HepG2 (cell line): ENCODE results near the gene SOWAHA. TPM values are rescaled to one million over a fixed set of nuclear protein-coding genes. Genes with fewer than 3 reads are reported as not detected.

Source experiments
- ATAD3A ChIP-seq: sonication (generic); formaldehyde crosslinking; IDR thresholded peaks from 2 replicates; pipeline ENCODE4 v1.4.0; 2020; ENCODE audit warnings: missing genetic modification reagents
- ELF4 ChIP-seq: sonication (generic); formaldehyde crosslinking; IDR thresholded peaks from 2 replicates; pipeline ENCODE4 v1.5.0; 2020; ENCODE audit warnings: missing genetic modification reagents, mild to moderate bottlenecking, moderate library complexity, borderline replicate concordance
- HNRNPUL1 ChIP-seq: fragments of 200-400 bp; formaldehyde crosslinking; IDR thresholded peaks from 2 replicates; pipeline ENCODE4 v1.6.1; 2017; ENCODE audit warnings: low read depth, mild to moderate bottlenecking, low read length, moderate library complexity
- ISL2 ChIP-seq: sonication (generic); formaldehyde crosslinking; IDR thresholded peaks from 2 replicates; pipeline ENCODE4 v1.5.0; 2020; ENCODE audit warnings: missing genetic modification reagents
- KAT8 ChIP-seq: IDR thresholded peaks from 2 replicates; pipeline ENCODE4 v1.6.1; 2016; ENCODE audit warnings: missing genetic modification reagents, missing compliant biosample characterization
- MXD4 ChIP-seq: IDR thresholded peaks from 2 replicates; pipeline ENCODE4 v1.6.1; 2016; ENCODE audit warnings: mild to moderate bottlenecking, missing biosample characterization, missing genetic modification reagents
- RAD51 ChIP-seq: fragments of 450-650 bp; IDR thresholded peaks from 2 replicates; pipeline ENCODE4 v1.6.1; 2016; ENCODE audit warnings: borderline replicate concordance
- ZNF557 ChIP-seq: sonication (generic); formaldehyde crosslinking; IDR thresholded peaks from 2 replicates; pipeline ENCODE4 v1.4.0; 2020; ENCODE audit warnings: missing genetic modification reagents
- ZNF563 ChIP-seq: sonication (generic); formaldehyde crosslinking; IDR thresholded peaks from 2 replicates; pipeline ENCODE4 v1.8.0; 2022; ENCODE audit warnings: mild to moderate bottlenecking, moderate library complexity, missing genetic modification reagents
- ZNF678 ChIP-seq: sonication (generic); formaldehyde crosslinking; IDR thresholded peaks from 2 replicates; pipeline ENCODE4 v1.4.0; 2020; ENCODE audit warnings: mild to moderate bottlenecking, missing genetic modification reagents
- polyA plus RNA-seq, 8 experiments: library from polyadenylated mRNA; depleted of rRNA in 3 of 8; stranded (reverse) in 7 of 8; unstranded in 1 of 8; fragments of >200 nt; fragmentation: Illumina TruSeq in 4 of 8; extraction: Trizol in 4 of 8; gene quantifications; 2 replicates each; pipeline versions ENCODE4 v1.2.1 to v1.2.3, GENCODE V29; 2011 to 2016; ENCODE audit warnings: low read depth in 4 of 8, missing spikeins in 1 of 8, mixed read lengths in 1 of 8; ENCODE audit not compliant: insufficient read depth in 1 of 8
- total RNA-seq, 5 experiments: library from RNA; depleted of rRNA; stranded (reverse); fragments of >200 nt; fragmentation: Illumina TruSeq; extraction: Trizol; gene quantifications; 2 replicates each; pipeline ENCODE4 v1.2.3, GENCODE V29; 2016; ENCODE audit warnings: low read depth in 1 of 5
- TF ChIP-seq, protein P1 (sequence below): sonication (generic); formaldehyde crosslinking; IDR thresholded peaks from 2 replicates; pipeline ENCODE4 v1.4.0; 2020; ENCODE audit warnings: mild to moderate bottlenecking, missing genetic modification reagents, borderline replicate concordance
- TF ChIP-seq, protein P2 (sequence below): sonication (generic); formaldehyde crosslinking; IDR thresholded peaks from 2 replicates; pipeline ENCODE4 v1.8.1; 2023; ENCODE audit warnings: mild to moderate bottlenecking, missing genetic modification reagents
- TF ChIP-seq, protein P3 (sequence below), 2 experiments: fragments of 450-650 bp in 1 of 2; sonication (generic) in 1 of 2; formaldehyde crosslinking in 1 of 2; IDR thresholded peaks; 2 replicates each; pipeline versions ENCODE4 v1.6.1 to v1.8.0; 2016 to 2022; ENCODE audit warnings: antibody characterized with exemption in 1 of 2, mild to moderate bottlenecking in 1 of 2, missing genetic modification reagents in 1 of 2

SOWAHA gene
- total and polyA plus RNA-seq, 2 of the 13 experiments (the other 11 are each of a cell fraction or from before 2014, with no cell fraction given), result 0.95 to 1.9 TPM

DNA sequence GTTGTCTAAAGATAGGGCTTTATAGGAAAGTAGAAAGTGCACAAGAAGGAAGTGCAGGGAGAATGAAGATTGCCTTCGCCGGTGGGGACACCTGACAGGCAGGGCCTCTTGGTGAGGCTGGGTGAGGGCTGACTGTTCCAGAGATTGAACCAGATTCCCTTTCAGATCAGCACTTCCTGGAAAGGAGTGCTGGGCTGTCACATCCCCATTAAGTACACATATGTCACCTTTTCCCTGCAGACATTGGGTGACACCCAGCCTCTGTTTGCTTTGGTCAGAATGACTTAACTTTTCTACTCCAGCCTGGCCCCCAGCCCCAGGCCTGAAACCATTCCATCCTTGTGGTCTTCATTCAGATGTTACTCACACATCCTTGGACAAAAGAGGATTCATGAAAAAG, 24.8 kb downstream of the SOWAHA start (continued):
- TF ChIP-seq, protein P1, sequence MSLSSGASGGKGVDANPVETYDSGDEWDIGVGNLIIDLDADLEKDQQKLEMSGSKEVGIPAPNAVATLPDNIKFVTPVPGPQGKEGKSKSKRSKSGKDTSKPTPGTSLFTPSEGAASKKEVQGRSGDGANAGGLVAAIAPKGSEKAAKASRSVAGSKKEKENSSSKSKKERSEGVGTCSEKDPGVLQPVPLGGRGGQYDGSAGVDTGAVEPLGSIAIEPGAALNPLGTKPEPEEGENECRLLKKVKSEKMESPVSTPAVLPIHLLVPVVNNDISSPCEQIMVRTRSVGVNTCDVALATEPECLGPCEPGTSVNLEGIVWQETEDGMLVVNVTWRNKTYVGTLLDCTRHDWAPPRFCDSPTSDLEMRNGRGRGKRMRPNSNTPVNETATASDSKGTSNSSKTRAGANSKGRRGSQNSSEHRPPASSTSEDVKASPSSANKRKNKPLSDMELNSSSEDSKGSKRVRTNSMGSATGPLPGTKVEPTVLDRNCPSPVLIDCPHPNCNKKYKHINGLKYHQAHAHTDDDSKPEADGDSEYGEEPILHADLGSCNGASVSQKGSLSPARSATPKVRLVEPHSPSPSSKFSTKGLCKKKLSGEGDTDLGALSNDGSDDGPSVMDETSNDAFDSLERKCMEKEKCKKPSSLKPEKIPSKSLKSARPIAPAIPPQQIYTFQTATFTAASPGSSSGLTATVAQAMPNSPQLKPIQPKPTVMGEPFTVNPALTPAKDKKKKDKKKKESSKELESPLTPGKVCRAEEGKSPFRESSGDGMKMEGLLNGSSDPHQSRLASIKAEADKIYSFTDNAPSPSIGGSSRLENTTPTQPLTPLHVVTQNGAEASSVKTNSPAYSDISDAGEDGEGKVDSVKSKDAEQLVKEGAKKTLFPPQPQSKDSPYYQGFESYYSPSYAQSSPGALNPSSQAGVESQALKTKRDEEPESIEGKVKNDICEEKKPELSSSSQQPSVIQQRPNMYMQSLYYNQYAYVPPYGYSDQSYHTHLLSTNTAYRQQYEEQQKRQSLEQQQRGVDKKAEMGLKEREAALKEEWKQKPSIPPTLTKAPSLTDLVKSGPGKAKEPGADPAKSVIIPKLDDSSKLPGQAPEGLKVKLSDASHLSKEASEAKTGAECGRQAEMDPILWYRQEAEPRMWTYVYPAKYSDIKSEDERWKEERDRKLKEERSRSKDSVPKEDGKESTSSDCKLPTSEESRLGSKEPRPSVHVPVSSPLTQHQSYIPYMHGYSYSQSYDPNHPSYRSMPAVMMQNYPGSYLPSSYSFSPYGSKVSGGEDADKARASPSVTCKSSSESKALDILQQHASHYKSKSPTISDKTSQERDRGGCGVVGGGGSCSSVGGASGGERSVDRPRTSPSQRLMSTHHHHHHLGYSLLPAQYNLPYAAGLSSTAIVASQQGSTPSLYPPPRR (CRISPR knock-in tag), result peak; percentile 58
- TF ChIP-seq ZNF557 (CRISPR knock-in tag), result peak; percentile 61; the same call in 1 of the 2 replicates
- TF ChIP-seq ELF4 (CRISPR knock-in tag), result peak; percentile 85; the same call in 1 of the 2 replicates
- TF ChIP-seq ZNF563 (CRISPR knock-in tag), result no peak
- TF ChIP-seq MXD4 (CRISPR knock-in tag), result peak; percentile 71; the same call in 1 of the 2 replicates
- TF ChIP-seq ATAD3A (CRISPR knock-in tag), result no peak
- peak; percentile 63 for TF ChIP-seq KAT8 (CRISPR knock-in tag)
- no peak for TF ChIP-seq RAD51
- TF ChIP-seq HNRNPUL1, result no peak
- TF ChIP-seq, protein P2, sequence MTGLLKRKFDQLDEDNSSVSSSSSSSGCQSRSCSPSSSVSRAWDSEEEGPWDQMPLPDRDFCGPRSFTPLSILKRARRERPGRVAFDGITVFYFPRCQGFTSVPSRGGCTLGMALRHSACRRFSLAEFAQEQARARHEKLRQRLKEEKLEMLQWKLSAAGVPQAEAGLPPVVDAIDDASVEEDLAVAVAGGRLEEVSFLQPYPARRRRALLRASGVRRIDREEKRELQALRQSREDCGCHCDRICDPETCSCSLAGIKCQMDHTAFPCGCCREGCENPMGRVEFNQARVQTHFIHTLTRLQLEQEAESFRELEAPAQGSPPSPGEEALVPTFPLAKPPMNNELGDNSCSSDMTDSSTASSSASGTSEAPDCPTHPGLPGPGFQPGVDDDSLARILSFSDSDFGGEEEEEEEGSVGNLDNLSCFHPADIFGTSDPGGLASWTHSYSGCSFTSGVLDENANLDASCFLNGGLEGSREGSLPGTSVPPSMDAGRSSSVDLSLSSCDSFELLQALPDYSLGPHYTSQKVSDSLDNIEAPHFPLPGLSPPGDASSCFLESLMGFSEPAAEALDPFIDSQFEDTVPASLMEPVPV, result peak; percentile 22; the same call in 1 of the 2 replicates
- peak; percentile 43; the same call in 1 of the 2 replicates for TF ChIP-seq ISL2 (CRISPR knock-in tag)
- no peak for TF ChIP-seq ZNF678 (CRISPR knock-in tag)
- TF ChIP-seq, protein P3, sequence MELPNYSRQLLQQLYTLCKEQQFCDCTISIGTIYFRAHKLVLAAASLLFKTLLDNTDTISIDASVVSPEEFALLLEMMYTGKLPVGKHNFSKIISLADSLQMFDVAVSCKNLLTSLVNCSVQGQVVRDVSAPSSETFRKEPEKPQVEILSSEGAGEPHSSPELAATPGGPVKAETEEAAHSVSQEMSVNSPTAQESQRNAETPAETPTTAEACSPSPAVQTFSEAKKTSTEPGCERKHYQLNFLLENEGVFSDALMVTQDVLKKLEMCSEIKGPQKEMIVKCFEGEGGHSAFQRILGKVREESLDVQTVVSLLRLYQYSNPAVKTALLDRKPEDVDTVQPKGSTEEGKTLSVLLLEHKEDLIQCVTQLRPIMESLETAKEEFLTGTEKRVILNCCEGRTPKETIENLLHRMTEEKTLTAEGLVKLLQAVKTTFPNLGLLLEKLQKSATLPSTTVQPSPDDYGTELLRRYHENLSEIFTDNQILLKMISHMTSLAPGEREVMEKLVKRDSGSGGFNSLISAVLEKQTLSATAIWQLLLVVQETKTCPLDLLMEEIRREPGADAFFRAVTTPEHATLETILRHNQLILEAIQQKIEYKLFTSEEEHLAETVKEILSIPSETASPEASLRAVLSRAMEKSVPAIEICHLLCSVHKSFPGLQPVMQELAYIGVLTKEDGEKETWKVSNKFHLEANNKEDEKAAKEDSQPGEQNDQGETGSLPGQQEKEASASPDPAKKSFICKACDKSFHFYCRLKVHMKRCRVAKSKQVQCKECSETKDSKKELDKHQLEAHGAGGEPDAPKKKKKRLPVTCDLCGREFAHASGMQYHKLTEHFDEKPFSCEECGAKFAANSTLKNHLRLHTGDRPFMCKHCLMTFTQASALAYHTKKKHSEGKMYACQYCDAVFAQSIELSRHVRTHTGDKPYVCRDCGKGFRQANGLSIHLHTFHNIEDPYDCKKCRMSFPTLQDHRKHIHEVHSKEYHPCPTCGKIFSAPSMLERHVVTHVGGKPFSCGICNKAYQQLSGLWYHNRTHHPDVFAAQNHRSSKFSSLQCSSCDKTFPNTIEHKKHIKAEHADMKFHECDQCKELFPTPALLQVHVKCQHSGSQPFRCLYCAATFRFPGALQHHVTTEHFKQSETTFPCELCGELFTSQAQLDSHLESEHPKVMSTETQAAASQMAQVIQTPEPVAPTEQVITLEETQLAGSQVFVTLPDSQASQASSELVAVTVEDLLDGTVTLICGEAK (IDR thresholded peaks at IDR 0.05), result no peak
- TF ChIP-seq, protein P3 (CRISPR knock-in tag; IDR thresholded peaks at IDR 0.05), result 0 out of 2 replicates have a peak, but pooled peaks have one; percentile 13
